H1 (cell line): ENCODE measurements around the gene TMEM39B. TPM values are rescaled to one million over a fixed set of nuclear protein-coding genes. Genes with fewer than 3 reads are reported as not detected.
A peak's percentile ranks its signal among the peaks of the same experiment; 100 is the strongest.

Source experiments
- CTCF ChIA-PET: fragments of 300-600 bp; sonication (Branson Sonifier 250); formaldehyde crosslinking; loops from one replicate; lab custom pipeline; 2021; ENCODE audit not compliant: partially characterized antibody; lab: Charles Lee
- POLR2A ChIA-PET: fragments of 300-600 bp; sonication (Branson Sonifier 250); formaldehyde crosslinking; loops from one replicate; lab custom pipeline; 2021; ENCODE audit warnings: inconsistent platforms; ENCODE audit not compliant: partially characterized antibody; lab: Charles Lee
- DNase-seq, 2 experiments: peaks; one replicate each; pipeline versions ENCODE4 v3.0.0 to v3.0.0-alpha.2; 2010 to 2022; ENCODE audit warnings: low spot score in 2 of 2, low read depth in 1 of 2, mixed read lengths in 1 of 2
- FAIRE-seq: peaks from 2 replicates; lab custom pipeline; 2011; peaks lifted over from hg19 to GRCh38; lab: Jason Lieb, UNC
- H2AFZ ChIP-seq: 2 replicates; pipeline ENCODE4 v1.8.1; 2012; ENCODE audit warnings: low read length, inconsistent platforms
- H2AK5ac ChIP-seq: 2 replicates; pipeline ENCODE4 v1.6.1; 2013; ENCODE audit warnings: low read depth, low read length
- H2BK120ac ChIP-seq: replicated peaks from 2 replicates; pipeline ENCODE3; 2013; ENCODE audit warnings: low read depth, low read length, inconsistent platforms
- H2BK12ac ChIP-seq: 2 replicates; pipeline ENCODE4 v1.6.1; 2013; ENCODE audit warnings: low read depth, low read length
- H2BK15ac ChIP-seq: 2 replicates; pipeline ENCODE4 v1.6.1; 2013; ENCODE audit warnings: low read length
- H2BK20ac ChIP-seq: 2 replicates; pipeline ENCODE4 v1.6.1; 2013; ENCODE audit warnings: low read length
- H2BK5ac ChIP-seq: 2 replicates; pipeline ENCODE4 v1.6.1; 2013; ENCODE audit warnings: low read depth, low read length
- H3K14ac ChIP-seq: 2 replicates; pipeline ENCODE4 v1.6.1; 2013; ENCODE audit warnings: inconsistent platforms; ENCODE audit not compliant: insufficient read length
- H3K18ac ChIP-seq: 2 replicates; pipeline ENCODE4 v1.6.1; 2013; ENCODE audit warnings: low read length; ENCODE audit errors: extremely low read depth
- H3K23ac ChIP-seq: 2 replicates; pipeline ENCODE4 v1.6.1; 2013; ENCODE audit warnings: inconsistent platforms; ENCODE audit not compliant: insufficient read length
- H3K23me2 ChIP-seq: 2 replicates; pipeline ENCODE4 v1.6.1; 2013; ENCODE audit warnings: low read depth, low read length
- H3K27ac ChIP-seq: 2 replicates; pipeline ENCODE4 v1.6.1; 2011; ENCODE audit warnings: low read depth, low read length, inconsistent platforms
- H3K27me3 ChIP-seq, 4 experiments: replicated peaks in 1 of 4; 1 replicate in 1 of 4; 2 replicates in 3 of 4; pipeline versions ENCODE4 v1.6.1 to v1.8.1; 2011 to 2013; ENCODE audit warnings: low read length in 3 of 4, mild to moderate bottlenecking in 3 of 4, inconsistent platforms in 2 of 4, mixed read lengths in 2 of 4, moderate library complexity in 1 of 4; ENCODE audit not compliant: control insufficient read depth in 3 of 4, insufficient read depth in 3 of 4; ENCODE audit errors: extremely low read depth in 1 of 4
- H3K36me3 ChIP-seq, 4 experiments: 2 replicates each; pipeline versions ENCODE4 v1.6.1 to v1.8.1; 2011 to 2013; ENCODE audit warnings: mild to moderate bottlenecking in 4 of 4, low read length in 3 of 4, moderate library complexity in 2 of 4, control low read depth in 1 of 4, inconsistent platforms in 1 of 4; ENCODE audit not compliant: insufficient read depth in 4 of 4, control insufficient read depth in 2 of 4
- H3K4ac ChIP-seq: replicated peaks from 2 replicates; pipeline ENCODE3; 2013; ENCODE audit warnings: low read length, low read depth, mixed read lengths, inconsistent platforms; ENCODE audit not compliant: insufficient read length
- H3K4me1 ChIP-seq, 4 experiments: replicated peaks in 1 of 4; 1 replicate in 1 of 4; 2 replicates in 3 of 4; pipeline versions ENCODE4 v1.6.1 to v1.8.1; 2011 to 2013; ENCODE audit warnings: low read length in 3 of 4, inconsistent platforms in 2 of 4, mixed read lengths in 1 of 4; ENCODE audit not compliant: insufficient read depth in 4 of 4, control insufficient read depth in 3 of 4
- H3K4me2 ChIP-seq, 2 experiments: 2 replicates each; pipeline versions ENCODE4 v1.6.1 to v1.8.1; 2011 to 2013; ENCODE audit warnings: low read depth in 2 of 2, low read length in 2 of 2, control low read depth in 1 of 2, inconsistent platforms in 1 of 2, mild to moderate bottlenecking in 1 of 2; ENCODE audit not compliant: insufficient read depth in 1 of 2
- H3K4me3 ChIP-seq, 4 experiments: fragments of 200-600, 300-600 bp in 1 of 4; sonication (generic), shearing (Covaris generic), sonication (Bioruptor Twin) in 1 of 4; 2 replicates each; pipeline versions ENCODE4 v1.5.1 to v1.8.1; 2011 to 2016; ENCODE audit warnings: low read length in 4 of 4, low read depth in 3 of 4, control low read depth in 2 of 4, inconsistent platforms in 2 of 4, mild to moderate bottlenecking in 2 of 4, mixed read lengths in 1 of 4, moderate library complexity in 1 of 4; ENCODE audit not compliant: insufficient read depth in 2 of 4; ENCODE audit errors: extremely low read depth in 1 of 4
- H3K56ac ChIP-seq: replicated peaks from 2 replicates; pipeline ENCODE3; 2013; ENCODE audit warnings: low read depth, mild to moderate bottlenecking, mixed read lengths, low read length, inconsistent platforms; ENCODE audit not compliant: insufficient read length
- H3K79me1 ChIP-seq: 2 replicates; pipeline ENCODE4 v1.6.1; 2013; ENCODE audit warnings: low read depth, low read length, control low read depth
- H3K79me2 ChIP-seq, 2 experiments: 2 replicates each; pipeline versions ENCODE4 v1.6.1 to v1.8.1; 2012 to 2013; ENCODE audit warnings: low read length in 2 of 2, mild to moderate bottlenecking in 2 of 2, inconsistent platforms in 1 of 2; ENCODE audit not compliant: insufficient read depth in 2 of 2, control insufficient read depth in 1 of 2
- H3K9ac ChIP-seq, 4 experiments: replicated peaks in 1 of 4; 1 replicate in 1 of 4; 2 replicates in 3 of 4; pipeline versions ENCODE4 v1.6.1 to v1.8.1; 2011 to 2013; ENCODE audit warnings: low read depth in 3 of 4, low read length in 3 of 4, control low read depth in 2 of 4, mild to moderate bottlenecking in 2 of 4, moderate library complexity in 2 of 4, inconsistent platforms in 1 of 4; ENCODE audit errors: extremely low read depth in 1 of 4
- H3K9me3 ChIP-seq, 2 experiments: 2 replicates each; pipeline versions ENCODE4 v1.6.1 to v1.8.1; 2012 to 2013; ENCODE audit warnings: mild to moderate bottlenecking in 2 of 2, moderate library complexity in 2 of 2, control low read depth in 1 of 2, inconsistent platforms in 1 of 2, low read depth in 1 of 2, low read length in 1 of 2, mixed read lengths in 1 of 2; ENCODE audit not compliant: insufficient read depth in 2 of 2
- H4K20me1 ChIP-seq, 2 experiments: replicated peaks in 1 of 2; 2 replicates each; pipeline versions ENCODE3 to v1.8.1; 2011 to 2013; ENCODE audit warnings: inconsistent platforms in 2 of 2, low read length in 2 of 2, mild to moderate bottlenecking in 1 of 2; ENCODE audit not compliant: insufficient read depth in 2 of 2, control insufficient read depth in 1 of 2
- H4K5ac ChIP-seq: 2 replicates; pipeline ENCODE4 v1.6.1; 2013; ENCODE audit warnings: low read length, low read depth, mixed read lengths, inconsistent platforms; ENCODE audit not compliant: insufficient read length
- H4K8ac ChIP-seq: 2 replicates; pipeline ENCODE4 v1.8.0; 2013; ENCODE audit warnings: mild to moderate bottlenecking, moderate library complexity, low read length, inconsistent platforms; ENCODE audit not compliant: insufficient read depth; ENCODE audit errors: extremely low read depth
- H4K91ac ChIP-seq: replicated peaks from 2 replicates; pipeline ENCODE3; 2013; ENCODE audit warnings: low read length, mixed read lengths, inconsistent platforms; ENCODE audit not compliant: insufficient read length
- MAFK ChIP-seq: IDR thresholded peaks from 2 replicates; pipeline ENCODE4 v1.6.1; 2012; ENCODE audit warnings: low read depth, mild to moderate bottlenecking, improper control_type of control experiment, low read length
- POLR2AphosphoS5 ChIP-seq: IDR thresholded peaks from 2 replicates; pipeline ENCODE4 v1.6.1; 2011; ENCODE audit warnings: low read depth, low read length
- WGBS, 2 experiments: shearing (Covaris generic) in 1 of 2; methylation state at CpG; one replicate each; pipeline versions ENCODE4 v1.1.6 to v1.1.7; 2013 to 2015; ENCODE audit warnings: low lambda C conversion rate in 2 of 2, mixed read lengths in 2 of 2, inconsistent platforms in 1 of 2, low coverage in 1 of 2, missing lambda C conversion rate in 1 of 2; ENCODE audit not compliant: insufficient replicate concordance in 2 of 2, insufficient coverage in 1 of 2, insufficient read length in 1 of 2; ENCODE audit errors: extremely low coverage in 1 of 2, missing lambda C conversion rate in 1 of 2; 5-methylcytosine and 5-hydroxymethylcytosine counted together
- polyA plus RNA-seq, 7 experiments: library from polyadenylated mRNA; depleted of rRNA in 3 of 7; stranded (reverse) in 5 of 7; unstranded in 2 of 7; fragments of >200 nt in 5 of 7; fragments of 200-250 nt in 2 of 7; gene quantifications; 1 replicate in 5 of 7; 2 replicates in 1 of 7; 4 replicates in 1 of 7; pipeline versions ENCODE4 v1.2.1 to v1.2.3, GENCODE V29; 2011 to 2013; ENCODE audit warnings: missing spikeins in 2 of 7, mixed read lengths in 2 of 7
- total RNA-seq: library from RNA; stranded (reverse); fragmentation: NEBNext Ultra II Directional; extraction: Animal tissue kit (Norgen Biotek cat#: 25700); gene quantifications from 2 replicates; pipeline ENCODE4 v1.2.1, GENCODE V29; 2021

The TMEM39B gene
- total and polyA plus RNA-seq, 2 of the 8 experiments (the other 6 are each of a cell fraction or from before 2014, with no cell fraction given) = 25.3 to 32.7 TPM

- no peak overlapping the region for H3K9ac ChIP-seq
- H2BK5ac ChIP-seq = no peak overlapping the region
- H3K79me2 ChIP-seq = peaks cover 0 to 4% of the 10 kb centered on the region in 2 experiments; a peak in 1 of 4 replicates
- H4K8ac ChIP-seq = no peak overlapping the region
- ChIA-PET CTCF (interaction anchor here (0.6 to 1.9 kb wide), 4 partner anchors 9 to 76 kb away, joined by 3 to 8 read pairs (median 4); no protein-coding TSS in a partner anchor), POLR2A (interaction anchor here (1.0 to 2.4 kb wide), 5 partner anchors 10 to 31 kb away, joined by 3 to 12 read pairs (median 3); partner anchors contain the start of gene KHDRBS1)
- no peak overlapping the region for H3K4ac ChIP-seq
- no peak overlapping the region for H3K4me3 ChIP-seq
- no peak overlapping the region for H2BK20ac ChIP-seq
- peaks cover 1 to 11% of the 10 kb centered on the region in 2 experiments for H4K20me1 ChIP-seq
- no peak overlapping the region for H3K27ac ChIP-seq
- no peak overlapping the region for H4K5ac ChIP-seq
- DNase-seq (no peak), FAIRE-seq (no peak)
- peaks cover 21 to 74% (median 58%) of the 10 kb centered on the region in 4 experiments for H3K36me3 ChIP-seq
- H2AFZ ChIP-seq = no peak overlapping the region
- 94% methylated on average over 1 of the region's 1 CpG; no CpG with 5 or more reads in 1 of the 2 experiments for WGBS, 2 experiments
- H3K79me1 ChIP-seq = no peaks in the 10 kb centered on the region; the same call in 1 of the 2 replicates
- no peak overlapping the region for H3K56ac ChIP-seq
- H2AK5ac ChIP-seq = no peak overlapping the region
- no peak overlapping the region for H3K18ac ChIP-seq
- H2BK15ac ChIP-seq = no peak overlapping the region
- no peak overlapping the region for H2BK120ac ChIP-seq
- no peak overlapping the region for H3K14ac ChIP-seq
- H3K4me1 ChIP-seq = no peaks in the 10 kb centered on the region
- H3K23me2 ChIP-seq = no peaks in the 10 kb centered on the region
- no peak overlapping the region for H4K91ac ChIP-seq
- H3K23ac ChIP-seq = no peak overlapping the region
- no peak overlapping the region for H2BK12ac ChIP-seq
- H3K4me2 ChIP-seq = no peak overlapping the region
- H3K27me3 ChIP-seq = no peaks in the 10 kb centered on the region
- TF ChIP-seq MAFK (no peak), POLR2AphosphoS5 (peak; percentile 16; the same call in 1 of the 2 replicates)
- TF ChIP-seq, all 59 proteins: peak for 1
- no peaks in the 10 kb centered on the region for H3K9me3 ChIP-seq
These were observed 28.5 kb upstream of the TMEM39B start for GRCh38 chr1:32044234-32044633.
